NCI-H774 (cell line): Measurements from ENCODE around the gene NUDT4.

Source experiments
- DNase-seq: peaks from one replicate; lab custom pipeline; 2025; lab: John Stamatoyannopoulos, UW

Gene NUDT4

GRCh38 chr12:93377252-93378195 lies at the start of gene NUDT4:
NUDT4 (plus strand) TSS chr12:93377925; CDS start chr12:93378323, 398 bp downstream.
- DNase-seq = peak; percentile 95

GRCh38 chr12:93333054-93333453 lies 44.7 kb upstream of the NUDT4 start:
- DNase-seq = no peak

- DNase-seq = no peak
Measured at GRCh38 chr12:93333828-93334227, 43.9 kb upstream of the NUDT4 start.

- no peak for DNase-seq
Measured at GRCh38 chr12:93335603-93336162, 42.0 kb upstream of the NUDT4 start.

- no peak for DNase-seq
Measured at GRCh38 chr12:93336291-93336741, 41.4 kb upstream of the NUDT4 start.

GRCh38 chr12:93338598-93338997 lies 39.1 kb upstream of the NUDT4 start:
- no peak for DNase-seq

GRCh38 chr12:93339695-93340094 lies 38.0 kb upstream of the NUDT4 start:
- DNase-seq = no peak

GRCh38 chr12:93341409-93342049 lies 36.2 kb upstream of the NUDT4 start:
- DNase-seq = no peak

- no peak for DNase-seq
Measured at GRCh38 chr12:93347054-93347785, 30.5 kb upstream of the NUDT4 start.

GRCh38 chr12:93348575-93349435 lies 28.9 kb upstream of the NUDT4 start:
- no peak for DNase-seq

GRCh38 chr12:93351726-93352125 lies 26.0 kb upstream of the NUDT4 start:
- no peak for DNase-seq

GRCh38 chr12:93352321-93352720 lies 25.4 kb upstream of the NUDT4 start:
- no peak for DNase-seq

GRCh38 chr12:93356214-93356613 lies 21.5 kb upstream of the NUDT4 start:
- DNase-seq = no peak

- no peak for DNase-seq
Measured at GRCh38 chr12:93358058-93358457, 19.7 kb upstream of the NUDT4 start.

- DNase-seq = no peak
Measured at GRCh38 chr12:93358821-93359220, 18.9 kb upstream of the NUDT4 start.

- DNase-seq = no peak
Measured at GRCh38 chr12:93360688-93361087, 17.0 kb upstream of the NUDT4 start.

GRCh38 chr12:93361151-93361919 lies 16.4 kb upstream of the NUDT4 start:
- peak; percentile 54 for DNase-seq

- no peak for DNase-seq
Measured at GRCh38 chr12:93363841-93364297, 13.9 kb upstream of the NUDT4 start.

- DNase-seq = no peak
Measured at GRCh38 chr12:93365616-93366405, 11.9 kb upstream of the NUDT4 start.
